Prostate gland (tissue), 2 donors: ENCODE data around the gene RECK. TPM values are rescaled to one million over a fixed set of nuclear protein-coding genes. Genes with fewer than 3 reads are reported as not detected.
A peak's percentile ranks its signal among the peaks of the same experiment; 100 is the strongest.

ENCODE experiments used
- DNase-seq: peaks from one replicate; pipeline ENCODE4 v3.0.0-alpha.2; 2019; ENCODE audit warnings: low spot score
- H3K27ac ChIP-seq, 2 donors: fragments of 200-600 bp; sonication (generic); 2 replicates each; pipeline ENCODE4 v1.5.1; 2017 to 2019
- H3K27me3 ChIP-seq: fragments of 200-600 bp; sonication (generic); replicated peaks from 2 replicates; pipeline ENCODE4 v1.5.1; 2019; ENCODE audit not compliant: insufficient read depth
- H3K36me3 ChIP-seq, 2 donors: fragments of 200-600 bp; sonication (generic); 1 replicate in 1 of 2; 2 replicates in 1 of 2; pipeline versions ENCODE4 v1.5.1 to v1.8.1; 2017 to 2019
- H3K4me1 ChIP-seq: fragments of 200-600 bp; sonication (generic); replicated peaks from 2 replicates; pipeline ENCODE4 v1.5.1; 2019
- H3K4me3 ChIP-seq, 2 donors: fragments of 200-600 bp; sonication (generic); 2 replicates each; pipeline ENCODE4 v1.5.1; 2017 to 2019
- H3K9me3 ChIP-seq: fragments of 200-600 bp; sonication (generic); 2 replicates; pipeline ENCODE4 v1.5.1; 2017
- POLR2A ChIP-seq: fragments of 450-650 bp; IDR thresholded peaks from one replicate; pipeline ENCODE4 v1.6.1; 2016; ENCODE audit warnings: antibody characterized with exemption, mild to moderate bottlenecking
- POLR2AphosphoS5 ChIP-seq: sonication (generic); formaldehyde crosslinking; IDR thresholded peaks from one replicate; pipeline ENCODE4 v1.6.1; 2017; ENCODE audit warnings: antibody characterized with exemption
- WGBS: methylation state at CpG from one replicate; pipeline ENCODE4 v1.1.5; 2018; 5-methylcytosine and 5-hydroxymethylcytosine counted together
- intact Hi-C: fragments of 100-400 bp; cut with DNase I; formaldehyde crosslinking; loops from one replicate; pipeline ENCODE4 v1.14.2; 2022
- total RNA-seq, 2 donors: library from RNA; depleted of rRNA; stranded (reverse); fragments of >200 nt; gene quantifications; one replicate each; pipeline ENCODE4 v1.1.0, GENCODE V29; 2016
- TF ChIP-seq, protein P1 (sequence below), 4 experiments: fragments of 200-600 bp in 2 of 4; fragments of 450-650 bp in 2 of 4; sonication (generic) in 2 of 4; IDR thresholded peaks; 1 replicate in 3 of 4; 2 replicates in 1 of 4; pipeline ENCODE4 v1.5.1; 2016 to 2019; ENCODE audit warnings: antibody characterized with exemption in 4 of 4, mild to moderate bottlenecking in 2 of 4, moderate library complexity in 2 of 4

RECK gene
- total RNA-seq, 2 donors from 2014 or later = 6.1 to 7.7 TPM

GRCh38 chr9:36088020-36088419 lies 51.3 kb downstream of the RECK start:
- TF ChIP-seq POLR2A = no peak
- TF ChIP-seq, protein P1, sequence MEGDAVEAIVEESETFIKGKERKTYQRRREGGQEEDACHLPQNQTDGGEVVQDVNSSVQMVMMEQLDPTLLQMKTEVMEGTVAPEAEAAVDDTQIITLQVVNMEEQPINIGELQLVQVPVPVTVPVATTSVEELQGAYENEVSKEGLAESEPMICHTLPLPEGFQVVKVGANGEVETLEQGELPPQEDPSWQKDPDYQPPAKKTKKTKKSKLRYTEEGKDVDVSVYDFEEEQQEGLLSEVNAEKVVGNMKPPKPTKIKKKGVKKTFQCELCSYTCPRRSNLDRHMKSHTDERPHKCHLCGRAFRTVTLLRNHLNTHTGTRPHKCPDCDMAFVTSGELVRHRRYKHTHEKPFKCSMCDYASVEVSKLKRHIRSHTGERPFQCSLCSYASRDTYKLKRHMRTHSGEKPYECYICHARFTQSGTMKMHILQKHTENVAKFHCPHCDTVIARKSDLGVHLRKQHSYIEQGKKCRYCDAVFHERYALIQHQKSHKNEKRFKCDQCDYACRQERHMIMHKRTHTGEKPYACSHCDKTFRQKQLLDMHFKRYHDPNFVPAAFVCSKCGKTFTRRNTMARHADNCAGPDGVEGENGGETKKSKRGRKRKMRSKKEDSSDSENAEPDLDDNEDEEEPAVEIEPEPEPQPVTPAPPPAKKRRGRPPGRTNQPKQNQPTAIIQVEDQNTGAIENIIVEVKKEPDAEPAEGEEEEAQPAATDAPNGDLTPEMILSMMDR (IDR thresholded peaks at IDR 0.05) = no peak
- intact Hi-C loops = no loop called here
- no peaks in the 10 kb centered on the region for H3K9me3 ChIP-seq
- no peaks in the 10 kb centered on the region for H3K4me1 ChIP-seq
- no peak overlapping the region for H3K4me3 ChIP-seq
- 91% methylated on average over 3 of the region's 3 CpGs for WGBS
- H3K27me3 ChIP-seq = no peaks in the 10 kb centered on the region
- no peak overlapping the region for H3K27ac ChIP-seq
- no peak for DNase-seq
- no peaks in the 10 kb centered on the region for H3K36me3 ChIP-seq

- Histone ChIP-seq H3K9me3 (no peaks in the 10 kb centered on the region), H3K4me1 (no peaks in the 10 kb centered on the region), H3K36me3 (no peaks in the 10 kb centered on the region), H3K27me3 (no peaks in the 10 kb centered on the region), H3K4me3 (no peak overlapping the region), H3K27ac (no peak overlapping the region)
- TF ChIP-seq, protein P1 (IDR thresholded peaks at IDR 0.05) = no peak
- TF ChIP-seq POLR2A (no peak), POLR2AphosphoS5 (peak; percentile 33)
- 25% methylated on average over 8 of the region's 8 CpGs for WGBS
- peak; percentile 46 for DNase-seq
- intact Hi-C loops = no loop called here
Measured at GRCh38 chr9:36091026-36091953, 54.6 kb downstream of the RECK start.

DNA sequence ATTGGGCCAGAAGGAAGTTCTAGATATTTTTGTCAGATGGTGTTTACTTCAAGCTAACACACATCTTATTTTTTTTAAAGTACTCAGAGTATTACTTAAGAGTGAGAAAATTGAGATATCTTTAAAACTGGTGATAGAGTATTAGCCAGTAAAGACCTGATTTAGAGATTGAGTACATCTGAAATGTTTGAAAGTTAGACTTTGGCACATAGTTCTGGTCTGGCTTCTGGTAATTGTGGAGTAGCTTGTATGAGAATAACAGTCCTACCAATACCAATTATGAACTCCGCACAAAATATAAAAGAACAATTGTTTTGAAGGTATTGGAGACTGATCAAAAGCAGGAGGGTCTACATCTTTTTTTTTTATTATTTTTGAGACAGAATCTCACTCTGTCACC lies 55.3 kb downstream of the RECK start:
- TF ChIP-seq, protein P1 (IDR thresholded peaks at IDR 0.05) = no peak
- TF ChIP-seq POLR2AphosphoS5 (no peak), POLR2A (no peak)
- no peak for DNase-seq
- Histone ChIP-seq H3K9me3 (no peaks in the 10 kb centered on the region), H3K4me1 (no peaks in the 10 kb centered on the region), H3K36me3 (no peaks in the 10 kb centered on the region), H3K27me3 (no peaks in the 10 kb centered on the region), H3K27ac (no peak overlapping the region), H3K4me3 (no peak overlapping the region)
- WGBS = 93% methylated on average over 1 of the region's 1 CpG
- intact Hi-C loops = no loop called here

DNA sequence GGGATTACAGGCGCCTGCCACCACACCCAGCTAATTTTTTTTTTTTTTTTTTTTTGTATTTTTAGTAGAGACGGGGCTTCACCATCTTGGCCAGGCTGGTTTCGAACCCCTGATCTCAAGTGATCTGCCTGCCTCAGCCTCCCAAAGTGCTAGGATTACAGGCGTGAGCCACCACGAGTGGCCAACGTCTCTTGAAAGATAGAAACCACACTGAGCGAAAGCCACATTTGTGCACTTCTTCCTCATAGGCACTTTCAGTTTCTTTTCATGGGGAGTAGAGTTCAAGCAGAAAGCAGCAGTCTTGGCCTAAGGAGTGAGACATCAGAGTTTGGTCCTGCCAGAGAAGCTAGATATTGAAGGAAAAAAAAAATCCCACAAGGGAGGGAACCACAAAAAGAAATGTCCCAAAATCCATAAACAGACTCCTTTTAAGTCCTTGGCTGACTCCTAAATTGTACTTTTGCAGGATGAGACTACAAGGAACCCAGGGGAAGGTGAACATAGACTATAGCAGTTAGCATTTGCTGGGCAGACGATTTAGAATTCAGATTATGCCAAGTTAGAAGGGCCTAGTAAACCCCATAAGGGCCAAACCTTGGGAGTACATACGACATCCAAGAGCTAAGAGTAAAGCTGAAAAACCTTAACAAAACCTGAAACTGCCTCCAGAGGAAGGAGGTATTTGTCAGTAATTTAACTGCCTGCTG lies 55.9 kb downstream of the RECK start:
- intact Hi-C loops = no loop called here
- WGBS = 95% methylated on average over 9 of the region's 9 CpGs
- no peaks in the 10 kb centered on the region for H3K4me1 ChIP-seq
- no peak for DNase-seq
- H3K9me3 ChIP-seq = no peaks in the 10 kb centered on the region
- no peak overlapping the region for H3K27ac ChIP-seq
- no peaks in the 10 kb centered on the region for H3K36me3 ChIP-seq
- TF ChIP-seq, protein P1 (IDR thresholded peaks at IDR 0.05) = no peak
- TF ChIP-seq POLR2A = no peak
- no peak for TF ChIP-seq POLR2AphosphoS5
- no peaks in the 10 kb centered on the region for H3K27me3 ChIP-seq
- no peak overlapping the region for H3K4me3 ChIP-seq
